Kidney (tissue), 14 donors: ENCODE measurements around the gene FZD10. TPM values are rescaled to one million over a fixed set of nuclear protein-coding genes. Genes with fewer than 3 reads are reported as not detected.

Experiments
- DNase-seq, 5 donors: peaks; one replicate each; pipeline ENCODE4 v3.0.0-alpha.2; 2013 to 2020
- FAIRE-seq: peaks from 2 replicates; lab custom pipeline; 2012; peaks lifted over from hg19 to GRCh38; lab: Jason Lieb, UNC
- H3K27ac ChIP-seq, 2 donors: one replicate each; pipeline ENCODE4 v1.7.0; 2013; ENCODE audit warnings: low read depth in 2 of 2, low read length in 2 of 2, inconsistent platforms in 1 of 2
- H3K27me3 ChIP-seq: one replicate; pipeline ENCODE4 v1.7.1; 2013; ENCODE audit warnings: low read length, inconsistent platforms; ENCODE audit not compliant: control insufficient read depth, insufficient read depth
- H3K36me3 ChIP-seq, 3 donors: one replicate each; pipeline versions ENCODE4 v1.7.0 to v1.7.1; 2013; ENCODE audit warnings: low read length in 3 of 3, control low read depth in 1 of 3, inconsistent platforms in 1 of 3; ENCODE audit not compliant: insufficient read depth in 3 of 3, control insufficient read depth in 2 of 3
- H3K4me1 ChIP-seq, 3 donors: one replicate each; pipeline versions ENCODE4 v1.7.0 to v1.7.1; 2013; ENCODE audit warnings: low read length in 3 of 3, inconsistent platforms in 1 of 3, low read depth in 1 of 3; ENCODE audit not compliant: control insufficient read depth in 2 of 3, insufficient read depth in 2 of 3
- H3K4me3 ChIP-seq, 3 donors: one replicate each; pipeline versions ENCODE4 v1.7.0 to v1.8.1; 2013; ENCODE audit warnings: low read length in 3 of 3, control low read depth in 1 of 3, inconsistent platforms in 1 of 3
- H3K9ac ChIP-seq, 3 donors: one replicate each; pipeline versions ENCODE4 v1.7.0 to v1.7.1; 2013; ENCODE audit warnings: low read length in 3 of 3, control low read depth in 1 of 3, inconsistent platforms in 1 of 3
- H3K9me3 ChIP-seq, 3 donors: one replicate each; pipeline versions ENCODE4 v1.7.0 to v1.7.1; 2013; ENCODE audit warnings: low read length in 3 of 3, control low read depth in 1 of 3, inconsistent platforms in 1 of 3; ENCODE audit not compliant: control insufficient read depth in 2 of 3, insufficient read depth in 1 of 3
- intact Hi-C: fragments of 100-400 bp; cut with DNase I; formaldehyde crosslinking; loops from one replicate; pipeline ENCODE4 v1.11.1; 2022
- polyA plus RNA-seq: library from polyadenylated mRNA; stranded (reverse); fragments of 350-450 nt; fragmentation: Illumina TruSeq; extraction: RNeasy Lipid Tissue Mini Kit (QIAGEN cat#74804); gene quantifications from one replicate; pipeline ENCODE4 v1.2.3, GENCODE V29; 2014; ENCODE audit warnings: low read depth, low replicate concordance; ENCODE audit not compliant: insufficient read depth
- total RNA-seq: library from RNA; stranded (reverse); fragmentation: NEBNext Ultra II Directional; extraction: Animal tissue kit (Norgen Biotek cat#: 25700); gene quantifications from one replicate; pipeline ENCODE4 v1.2.1, GENCODE V29; 2021
- TF ChIP-seq, protein P1 (sequence below): IDR thresholded peaks from 3 replicates; pipeline ENCODE4 v1.5.1; 2012; ENCODE audit warnings: mild to moderate bottlenecking, moderate library complexity, borderline replicate concordance; ENCODE audit not compliant: insufficient read depth; ENCODE audit errors: extremely low read depth
- donor health status: control.
- donor health status: control.
- donor health status: control.
- donor health status: control.
- donor health status: control.
- donor health status: DM: yes; HTN: yes; CAD: no.
- donor health status: Normal renal cell carcinoma (clear cell type).

Gene FZD10
- total and polyA plus RNA-seq, 2 donors from 2014 or later: 0.11 to 0.57 TPM

DNA sequence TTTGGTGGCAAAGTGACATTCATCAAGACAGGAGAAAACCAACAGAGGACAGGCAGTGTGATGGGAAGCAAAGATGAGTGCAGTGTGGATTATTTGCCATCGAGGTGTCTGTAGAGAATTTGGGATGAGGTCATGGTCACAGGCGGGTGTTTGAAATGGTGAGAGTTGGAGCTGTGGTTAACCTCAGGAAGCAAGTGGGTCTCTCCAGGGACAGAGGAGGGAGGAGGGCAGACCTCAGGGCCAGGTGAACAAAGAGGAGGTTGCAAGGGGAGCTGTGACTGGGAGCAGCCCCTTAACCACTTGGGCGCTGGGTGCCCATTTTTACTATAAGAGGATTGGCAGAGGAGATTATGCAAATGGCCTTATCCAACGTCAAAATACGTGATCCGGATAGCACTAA, 7.0 kb downstream of the FZD10 start:
- no peaks in the 10 kb centered on the region for H3K36me3 ChIP-seq
- no peaks in the 10 kb centered on the region for H3K4me1 ChIP-seq
- no peak overlapping the region for H3K9ac ChIP-seq
- no peak overlapping the region for H3K27ac ChIP-seq
- intact Hi-C loops: no loop called here
- no peak overlapping the region for H3K4me3 ChIP-seq
- DNase-seq (peak in 1 of 5 donors; percentile 20), FAIRE-seq (no peak)
- H3K9me3 ChIP-seq: peaks cover 0 to 4% (median 2%) of the 10 kb centered on the region in 3 donors
- peaks cover 3% of the 10 kb centered on the region for H3K27me3 ChIP-seq
- TF ChIP-seq, protein P1, sequence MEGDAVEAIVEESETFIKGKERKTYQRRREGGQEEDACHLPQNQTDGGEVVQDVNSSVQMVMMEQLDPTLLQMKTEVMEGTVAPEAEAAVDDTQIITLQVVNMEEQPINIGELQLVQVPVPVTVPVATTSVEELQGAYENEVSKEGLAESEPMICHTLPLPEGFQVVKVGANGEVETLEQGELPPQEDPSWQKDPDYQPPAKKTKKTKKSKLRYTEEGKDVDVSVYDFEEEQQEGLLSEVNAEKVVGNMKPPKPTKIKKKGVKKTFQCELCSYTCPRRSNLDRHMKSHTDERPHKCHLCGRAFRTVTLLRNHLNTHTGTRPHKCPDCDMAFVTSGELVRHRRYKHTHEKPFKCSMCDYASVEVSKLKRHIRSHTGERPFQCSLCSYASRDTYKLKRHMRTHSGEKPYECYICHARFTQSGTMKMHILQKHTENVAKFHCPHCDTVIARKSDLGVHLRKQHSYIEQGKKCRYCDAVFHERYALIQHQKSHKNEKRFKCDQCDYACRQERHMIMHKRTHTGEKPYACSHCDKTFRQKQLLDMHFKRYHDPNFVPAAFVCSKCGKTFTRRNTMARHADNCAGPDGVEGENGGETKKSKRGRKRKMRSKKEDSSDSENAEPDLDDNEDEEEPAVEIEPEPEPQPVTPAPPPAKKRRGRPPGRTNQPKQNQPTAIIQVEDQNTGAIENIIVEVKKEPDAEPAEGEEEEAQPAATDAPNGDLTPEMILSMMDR: no peak

DNA sequence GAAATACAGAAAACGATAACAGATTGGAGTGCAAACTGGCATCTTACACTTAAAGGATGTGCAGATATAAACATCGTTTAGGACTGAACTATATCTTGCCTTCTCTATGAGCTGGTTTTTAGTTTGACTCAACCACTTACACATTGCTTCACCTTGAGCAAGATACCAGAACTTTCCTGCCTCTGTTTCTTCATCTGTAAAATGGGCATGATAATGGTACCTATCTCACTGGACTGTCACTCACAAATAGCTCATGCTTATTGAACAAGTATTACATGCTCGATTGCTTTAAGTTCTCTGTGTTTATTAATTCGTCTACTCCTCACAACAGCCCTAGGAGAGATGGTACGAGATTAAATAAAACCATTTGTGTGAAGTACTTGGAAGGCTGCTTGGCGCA, 7.7 kb downstream of the FZD10 start:
- Histone ChIP-seq H3K27ac (no peak overlapping the region), H3K36me3 (no peaks in the 10 kb centered on the region), H3K4me3 (no peak overlapping the region), H3K9ac (no peak overlapping the region), H3K27me3 (peaks cover 3% of the 10 kb centered on the region), H3K9me3 (peaks cover 0 to 4% (median 2%) of the 10 kb centered on the region in 3 donors), H3K4me1 (no peaks in the 10 kb centered on the region)
- DNase-seq: no peak
- FAIRE-seq: no peak
- intact Hi-C loops: no loop called here
- TF ChIP-seq, protein P1: no peak

GRCh38 chr12:130170611-130171010, 8.3 kb downstream of the FZD10 start:
- no peaks in the 10 kb centered on the region for H3K4me1 ChIP-seq
- no peaks in the 10 kb centered on the region for H3K36me3 ChIP-seq
- no peak overlapping the region for H3K9ac ChIP-seq
- no peak overlapping the region for H3K4me3 ChIP-seq
- no peak overlapping the region for H3K27ac ChIP-seq
- peaks cover 0 to 4% (median 2%) of the 10 kb centered on the region in 3 donors for H3K9me3 ChIP-seq
- DNase-seq: peak in 1 of 5 donors; percentile 22
- peaks cover 3% of the 10 kb centered on the region for H3K27me3 ChIP-seq
- TF ChIP-seq, protein P1: no peak
- intact Hi-C loops: no loop called here
- FAIRE-seq: no peak
